Liver (tissue), 9 donors: ENCODE data around the gene RAB4A. TPM values are rescaled to one million over a fixed set of nuclear protein-coding genes. Genes with fewer than 3 reads are reported as not detected.

Experiments used
- DNase-seq: peaks from one replicate; pipeline ENCODE4 v3.0.0-alpha.2; 2017; ENCODE audit warnings: low spot score
- H3K27ac ChIP-seq, 2 donors: one replicate each; pipeline ENCODE4 v1.7.0; 2013; ENCODE audit warnings: inconsistent platforms in 2 of 2, low read length in 2 of 2, control low read depth in 1 of 2, low read depth in 1 of 2, mild to moderate bottlenecking in 1 of 2
- H3K27me3 ChIP-seq, 4 donors: one replicate each; pipeline versions ENCODE4 v1.6.1 to v1.7.0; 2013; ENCODE audit warnings: low read length in 3 of 4, inconsistent platforms in 1 of 4, mild to moderate bottlenecking in 1 of 4, moderate library complexity in 1 of 4; ENCODE audit not compliant: control insufficient read depth in 4 of 4, insufficient read depth in 4 of 4
- H3K36me3 ChIP-seq, 4 donors: one replicate each; pipeline versions ENCODE4 v1.6.1 to v1.7.0; 2013; ENCODE audit warnings: low read length in 3 of 4, mild to moderate bottlenecking in 3 of 4, low read depth in 1 of 4, moderate library complexity in 1 of 4; ENCODE audit not compliant: control insufficient read depth in 4 of 4, insufficient read depth in 3 of 4
- H3K4me1 ChIP-seq, 4 donors: one replicate each; pipeline versions ENCODE4 v1.6.1 to v1.7.0; 2013; ENCODE audit warnings: low read length in 3 of 4, mild to moderate bottlenecking in 3 of 4, moderate library complexity in 1 of 4; ENCODE audit not compliant: control insufficient read depth in 4 of 4, insufficient read depth in 4 of 4
- H3K4me3 ChIP-seq, 3 donors: one replicate each; pipeline versions ENCODE4 v1.6.1 to v1.7.0; 2013; ENCODE audit warnings: low read length in 3 of 3, control low read depth in 1 of 3, low read depth in 1 of 3, mild to moderate bottlenecking in 1 of 3
- H3K9ac ChIP-seq, 2 donors: one replicate each; pipeline ENCODE4 v1.7.0; 2013; ENCODE audit warnings: low read length in 2 of 2, mild to moderate bottlenecking in 2 of 2, moderate library complexity in 2 of 2, control low read depth in 1 of 2, low read depth in 1 of 2
- H3K9me3 ChIP-seq, 4 donors: one replicate each; pipeline versions ENCODE4 v1.6.1 to v1.7.0; 2013; ENCODE audit warnings: low read length in 3 of 4; ENCODE audit not compliant: control insufficient read depth in 4 of 4
- EGR1 ChIP-seq, 2 donors: IDR thresholded peaks; 2 replicates each; pipeline ENCODE4 v1.6.1; 2016 to 2018; ENCODE audit warnings: antibody characterized with exemption in 2 of 2, low read depth in 2 of 2
- FOXA1 ChIP-seq: IDR thresholded peaks from 2 replicates; pipeline ENCODE4 v1.6.1; 2016; ENCODE audit warnings: antibody characterized with exemption
- FOXA2 ChIP-seq: IDR thresholded peaks from 2 replicates; pipeline ENCODE4 v1.6.1; 2016; ENCODE audit warnings: antibody characterized with exemption
- GABPA ChIP-seq, 2 donors: IDR thresholded peaks in 1 of 2; conservative IDR thresholded peaks in 1 of 2; 2 replicates each; pipeline ENCODE4 v1.6.1; 2016; ENCODE audit warnings: antibody characterized with exemption in 2 of 2, mild to moderate bottlenecking in 1 of 2, moderate library complexity in 1 of 2
- HNF4A ChIP-seq, 2 donors: conservative IDR thresholded peaks; 2 replicates each; pipeline ENCODE4 v1.6.1; 2016; ENCODE audit warnings: antibody characterized with exemption in 2 of 2, mild to moderate bottlenecking in 2 of 2
- MAX ChIP-seq: IDR thresholded peaks from 2 replicates; pipeline ENCODE4 v1.6.1; 2016; ENCODE audit warnings: antibody characterized with exemption
- REST ChIP-seq: IDR thresholded peaks from 2 replicates; pipeline ENCODE4 v1.6.1; 2016; ENCODE audit warnings: antibody characterized with exemption, mild to moderate bottlenecking
- SP1 ChIP-seq: IDR thresholded peaks from 2 replicates; pipeline ENCODE4 v1.6.1; 2018; ENCODE audit warnings: antibody characterized with exemption, mild to moderate bottlenecking
- WGBS: extraction: QIAGEN DNeasy Blood & Tissue Kit; methylation state at CpG from one replicate; pipeline ENCODE4 v1.1.7; 2013; 5-methylcytosine and 5-hydroxymethylcytosine counted together
- polyA plus RNA-seq, 2 donors: library from polyadenylated mRNA; stranded (reverse) in 1 of 2; unstranded in 1 of 2; fragments of 200-250 nt in 1 of 2; fragments of >200 nt in 1 of 2; fragmentation: Nextera tagmentation in 1 of 2; extraction: Ambion mirVana in 1 of 2; gene quantifications; one replicate each; pipeline versions ENCODE4 v1.2.1 to v1.2.3, GENCODE V29; 2013 to 2015
- total RNA-seq, 2 donors: library from RNA; depleted of rRNA; stranded (reverse); fragments of >200 nt; gene quantifications; one replicate each; pipeline ENCODE4 v1.2.3, GENCODE V29; 2014
- TF ChIP-seq, protein P1 (sequence below): fragments of 150-350 bp; IDR thresholded peaks from 2 replicates; pipeline ENCODE4 v1.5.1; 2017; ENCODE audit warnings: improper control_type of control experiment, low read depth, low read length; ENCODE audit not compliant: missing input control
- TF ChIP-seq, protein P2 (sequence below): IDR thresholded peaks from 2 replicates; pipeline ENCODE4 v1.6.1; 2016; ENCODE audit warnings: antibody characterized with exemption
- donor health status: healthy.
- donor health status: healthy.
- donor health status: healthy.
- donor health status: healthy.
- donor health status: healthy.

Gene RAB4A
- total and polyA plus RNA-seq, 4 donors, result 16.5 to 51.9 (median 29.5) TPM

GRCh38 chr1:229334716-229335115 is 63.8 kb downstream of the RAB4A start:
- Histone ChIP-seq H3K9me3 (no peaks in the 10 kb centered on the region), H3K36me3 (no peaks in the 10 kb centered on the region), H3K27ac (no peak overlapping the region), H3K27me3 (no peaks in the 10 kb centered on the region), H3K4me1 (no peaks in the 10 kb centered on the region), H3K9ac (no peak overlapping the region), H3K4me3 (no peak overlapping the region)
- WGBS, result 96% methylated on average over 2 of the region's 2 CpGs
- DNase-seq, result no peak
- TF ChIP-seq REST, result no peak
- TF ChIP-seq EGR1 (IDR thresholded peaks at IDR 0.05; ENCODE audit: low read depth in 2 of 2), result no peak
- TF ChIP-seq FOXA2, result no peak
- TF ChIP-seq, protein P1, sequence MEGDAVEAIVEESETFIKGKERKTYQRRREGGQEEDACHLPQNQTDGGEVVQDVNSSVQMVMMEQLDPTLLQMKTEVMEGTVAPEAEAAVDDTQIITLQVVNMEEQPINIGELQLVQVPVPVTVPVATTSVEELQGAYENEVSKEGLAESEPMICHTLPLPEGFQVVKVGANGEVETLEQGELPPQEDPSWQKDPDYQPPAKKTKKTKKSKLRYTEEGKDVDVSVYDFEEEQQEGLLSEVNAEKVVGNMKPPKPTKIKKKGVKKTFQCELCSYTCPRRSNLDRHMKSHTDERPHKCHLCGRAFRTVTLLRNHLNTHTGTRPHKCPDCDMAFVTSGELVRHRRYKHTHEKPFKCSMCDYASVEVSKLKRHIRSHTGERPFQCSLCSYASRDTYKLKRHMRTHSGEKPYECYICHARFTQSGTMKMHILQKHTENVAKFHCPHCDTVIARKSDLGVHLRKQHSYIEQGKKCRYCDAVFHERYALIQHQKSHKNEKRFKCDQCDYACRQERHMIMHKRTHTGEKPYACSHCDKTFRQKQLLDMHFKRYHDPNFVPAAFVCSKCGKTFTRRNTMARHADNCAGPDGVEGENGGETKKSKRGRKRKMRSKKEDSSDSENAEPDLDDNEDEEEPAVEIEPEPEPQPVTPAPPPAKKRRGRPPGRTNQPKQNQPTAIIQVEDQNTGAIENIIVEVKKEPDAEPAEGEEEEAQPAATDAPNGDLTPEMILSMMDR, result no peak
- TF ChIP-seq HNF4A (conservative IDR thresholded peaks at IDR 0.05), result no peak
- no peak for TF ChIP-seq MAX
- TF ChIP-seq GABPA (IDR thresholded peaks at IDR 0.05 in 1 of 2, conservative IDR thresholded peaks at IDR 0.05 in 1 of 2), result no peak
- TF ChIP-seq, protein P2, sequence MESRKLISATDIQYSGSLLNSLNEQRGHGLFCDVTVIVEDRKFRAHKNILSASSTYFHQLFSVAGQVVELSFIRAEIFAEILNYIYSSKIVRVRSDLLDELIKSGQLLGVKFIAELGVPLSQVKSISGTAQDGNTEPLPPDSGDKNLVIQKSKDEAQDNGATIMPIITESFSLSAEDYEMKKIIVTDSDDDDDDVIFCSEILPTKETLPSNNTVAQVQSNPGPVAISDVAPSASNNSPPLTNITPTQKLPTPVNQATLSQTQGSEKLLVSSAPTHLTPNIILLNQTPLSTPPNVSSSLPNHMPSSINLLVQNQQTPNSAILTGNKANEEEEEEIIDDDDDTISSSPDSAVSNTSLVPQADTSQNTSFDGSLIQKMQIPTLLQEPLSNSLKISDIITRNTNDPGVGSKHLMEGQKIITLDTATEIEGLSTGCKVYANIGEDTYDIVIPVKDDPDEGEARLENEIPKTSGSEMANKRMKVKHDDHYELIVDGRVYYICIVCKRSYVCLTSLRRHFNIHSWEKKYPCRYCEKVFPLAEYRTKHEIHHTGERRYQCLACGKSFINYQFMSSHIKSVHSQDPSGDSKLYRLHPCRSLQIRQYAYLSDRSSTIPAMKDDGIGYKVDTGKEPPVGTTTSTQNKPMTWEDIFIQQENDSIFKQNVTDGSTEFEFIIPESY, result no peak
- TF ChIP-seq FOXA1, result no peak
- TF ChIP-seq SP1, result no peak

GRCh38 chr1:229336345-229336744 is 65.4 kb downstream of the RAB4A start:
- TF ChIP-seq, protein P2, result no peak
- TF ChIP-seq FOXA1, result no peak
- H3K9ac ChIP-seq, result no peak overlapping the region
- 87% methylated on average over 3 of the region's 3 CpGs for WGBS
- DNase-seq, result no peak
- H3K27ac ChIP-seq, result no peak overlapping the region
- no peaks in the 10 kb centered on the region for H3K27me3 ChIP-seq
- H3K4me1 ChIP-seq, result peaks cover under 1 to 3% (median 2%) of the 10 kb centered on the region in 4 donors
- no peaks in the 10 kb centered on the region for H3K36me3 ChIP-seq
- H3K9me3 ChIP-seq, result no peaks in the 10 kb centered on the region
- no peak overlapping the region for H3K4me3 ChIP-seq
